SK-N-SH treated with all-trans-retinoic acid at 6 μM for 48 hours (cell line): ENCODE measurements around the gene RIMS4.
A peak's percentile ranks its signal among the peaks of the same experiment; 100 is the strongest.

Experiments
- ATAC-seq: fragments of 200-7000 bp; cut with Tn5 transposase; 3 replicates; pipeline ENCODE4 v1.9.1; 2020; ENCODE audit warnings: mild to moderate bottlenecking, moderate library complexity
- ARNTL ChIP-seq: fragments of 450-650 bp; formaldehyde crosslinking; IDR thresholded peaks from 2 replicates; pipeline ENCODE4 v1.5.0; 2020; ENCODE audit warnings: low read depth, mild to moderate bottlenecking, moderate library complexity, borderline replicate concordance
- BACH2 ChIP-seq: fragments of 250-450 bp; sonication (Bioruptor Pico); IDR thresholded peaks from 2 replicates; pipeline ENCODE4 v1.9.0; 2021; ENCODE audit warnings: mild to moderate bottlenecking, borderline replicate concordance
- CSDC2 ChIP-seq: fragments of 250-450 bp; sonication (Bioruptor Pico); IDR thresholded peaks from 2 replicates; pipeline ENCODE4 v1.5.0; 2020; ENCODE audit warnings: mild to moderate bottlenecking, moderate library complexity
- ESRRG ChIP-seq: fragments of 250-450 bp; sonication (Bioruptor Pico); IDR thresholded peaks from 2 replicates; pipeline ENCODE4 v1.6.1; 2021; ENCODE audit warnings: mild to moderate bottlenecking
- GLIS3 ChIP-seq: fragments of 250-450 bp; sonication (Bioruptor Pico); IDR thresholded peaks from 2 replicates; pipeline ENCODE4 v1.5.0; 2020; ENCODE audit warnings: mild to moderate bottlenecking, moderate library complexity
- ISL1 ChIP-seq: fragments of 250-450 bp; sonication (Bioruptor Pico); IDR thresholded peaks from 2 replicates; pipeline ENCODE4 v2.1.2; 2022; ENCODE audit warnings: mild to moderate bottlenecking, moderate library complexity
- OSR1 ChIP-seq: fragments of 250-450 bp; sonication (Bioruptor Pico); IDR thresholded peaks from 2 replicates; pipeline ENCODE4 v1.8.0; 2022; ENCODE audit warnings: moderate library complexity, mild to moderate bottlenecking, inconsistent platforms
- PPARA ChIP-seq: fragments of 250-450 bp; sonication (Bioruptor Pico); IDR thresholded peaks from 2 replicates; pipeline ENCODE4 v1.5.0; 2020; ENCODE audit warnings: mild to moderate bottlenecking, borderline replicate concordance
- RARB ChIP-seq: fragments of 250-450 bp; sonication (Bioruptor Pico); IDR thresholded peaks from 2 replicates; pipeline ENCODE4 v1.8.0; 2021; ENCODE audit warnings: mild to moderate bottlenecking, moderate library complexity
- SNAI2 ChIP-seq: fragments of 250-450 bp; sonication (Bioruptor Pico); IDR thresholded peaks from 2 replicates; pipeline ENCODE4 v1.5.0; 2020; ENCODE audit warnings: mild to moderate bottlenecking, moderate library complexity
- TCF4 ChIP-seq: fragments of 250-450 bp; sonication (Bioruptor Pico); IDR thresholded peaks from 2 replicates; pipeline ENCODE4 v1.8.0; 2021; ENCODE audit warnings: mild to moderate bottlenecking, moderate library complexity, borderline replicate concordance
- TOX ChIP-seq: fragments of 250-450 bp; sonication (Bioruptor Pico); IDR thresholded peaks from 2 replicates; pipeline ENCODE4 v1.8.0; 2021; ENCODE audit warnings: mild to moderate bottlenecking, moderate library complexity, borderline replicate concordance
- ZC3H10 ChIP-seq: fragments of 250-450 bp; sonication (Bioruptor Pico); IDR thresholded peaks from 2 replicates; pipeline ENCODE4 v1.5.1; 2021; ENCODE audit warnings: mild to moderate bottlenecking, moderate library complexity
- ZFP3 ChIP-seq: fragments of 250-450 bp; sonication (Bioruptor Pico); IDR thresholded peaks from 2 replicates; pipeline ENCODE4 v1.5.0; 2020; ENCODE audit warnings: mild to moderate bottlenecking, moderate library complexity
- ZNF565 ChIP-seq: fragments of 450-650 bp; formaldehyde crosslinking; conservative IDR thresholded peaks from 2 replicates; pipeline ENCODE4 v1.5.0; 2020; ENCODE audit warnings: low read depth, mild to moderate bottlenecking, moderate library complexity
- ZNF70 ChIP-seq: fragments of 450-650 bp; formaldehyde crosslinking; IDR thresholded peaks from 2 replicates; pipeline ENCODE4 v1.5.0; 2020; ENCODE audit warnings: mild to moderate bottlenecking, moderate library complexity
- ZNF8 ChIP-seq: fragments of 450-650 bp; formaldehyde crosslinking; IDR thresholded peaks from 2 replicates; pipeline ENCODE4 v1.5.0; 2020; ENCODE audit warnings: mild to moderate bottlenecking, moderate library complexity
- TF ChIP-seq, protein P1 (sequence below): fragments of 250-450 bp; sonication (Bioruptor Pico); IDR thresholded peaks from 2 replicates; pipeline ENCODE4 v1.5.0; 2020; ENCODE audit warnings: mild to moderate bottlenecking, moderate library complexity
- TF ChIP-seq, protein P2 (sequence below): fragments of 250-450 bp; sonication (Bioruptor Pico); IDR thresholded peaks from 2 replicates; pipeline ENCODE4 v1.5.1; 2021; ENCODE audit warnings: mild to moderate bottlenecking, moderate library complexity
- TF ChIP-seq, protein P3 (sequence below): fragments of 250-450 bp; sonication (Bioruptor Pico); IDR thresholded peaks from 2 replicates; pipeline ENCODE4 v1.8.0; 2020; ENCODE audit warnings: mild to moderate bottlenecking, moderate library complexity, borderline replicate concordance
- TF ChIP-seq, protein P4 (sequence below): fragments of 250-450 bp; sonication (Bioruptor Pico); IDR thresholded peaks from 2 replicates; pipeline ENCODE4 v1.5.1; 2020; ENCODE audit warnings: low read depth, mild to moderate bottlenecking, moderate library complexity

Gene RIMS4

DNA sequence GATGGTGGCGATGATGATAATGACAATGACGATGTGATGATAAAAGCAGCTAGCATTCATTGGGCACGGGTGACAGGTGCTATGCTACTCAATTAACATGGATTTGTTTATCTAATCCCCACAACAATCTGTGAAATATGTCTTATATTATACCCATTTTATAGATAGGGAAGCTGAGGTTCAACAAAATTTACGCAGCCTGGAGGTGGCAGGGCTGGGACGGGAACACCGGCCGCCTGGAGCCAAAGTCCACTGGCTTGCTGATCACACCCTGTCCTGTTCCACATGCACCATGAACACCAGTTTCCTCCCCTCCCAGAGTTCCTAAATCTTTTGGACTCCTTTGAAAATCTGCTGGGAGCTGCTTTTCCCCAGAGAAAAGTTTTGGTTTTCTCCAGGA, 23.0 kb downstream of the RIMS4 start:
- ATAC-seq: no peak
- TF ChIP-seq PPARA (CRISPR knock-in tag) (no peak), ESRRG (CRISPR knock-in tag) (no peak), TOX (CRISPR knock-in tag) (no peak), SNAI2 (CRISPR knock-in tag) (no peak), ZNF565 (no peak), ZNF8 (no peak), ARNTL (no peak), ISL1 (CRISPR knock-in tag) (no peak), BACH2 (CRISPR knock-in tag) (no peak), ZNF70 (CRISPR knock-in tag) (no peak)
- TF ChIP-seq, protein P1, sequence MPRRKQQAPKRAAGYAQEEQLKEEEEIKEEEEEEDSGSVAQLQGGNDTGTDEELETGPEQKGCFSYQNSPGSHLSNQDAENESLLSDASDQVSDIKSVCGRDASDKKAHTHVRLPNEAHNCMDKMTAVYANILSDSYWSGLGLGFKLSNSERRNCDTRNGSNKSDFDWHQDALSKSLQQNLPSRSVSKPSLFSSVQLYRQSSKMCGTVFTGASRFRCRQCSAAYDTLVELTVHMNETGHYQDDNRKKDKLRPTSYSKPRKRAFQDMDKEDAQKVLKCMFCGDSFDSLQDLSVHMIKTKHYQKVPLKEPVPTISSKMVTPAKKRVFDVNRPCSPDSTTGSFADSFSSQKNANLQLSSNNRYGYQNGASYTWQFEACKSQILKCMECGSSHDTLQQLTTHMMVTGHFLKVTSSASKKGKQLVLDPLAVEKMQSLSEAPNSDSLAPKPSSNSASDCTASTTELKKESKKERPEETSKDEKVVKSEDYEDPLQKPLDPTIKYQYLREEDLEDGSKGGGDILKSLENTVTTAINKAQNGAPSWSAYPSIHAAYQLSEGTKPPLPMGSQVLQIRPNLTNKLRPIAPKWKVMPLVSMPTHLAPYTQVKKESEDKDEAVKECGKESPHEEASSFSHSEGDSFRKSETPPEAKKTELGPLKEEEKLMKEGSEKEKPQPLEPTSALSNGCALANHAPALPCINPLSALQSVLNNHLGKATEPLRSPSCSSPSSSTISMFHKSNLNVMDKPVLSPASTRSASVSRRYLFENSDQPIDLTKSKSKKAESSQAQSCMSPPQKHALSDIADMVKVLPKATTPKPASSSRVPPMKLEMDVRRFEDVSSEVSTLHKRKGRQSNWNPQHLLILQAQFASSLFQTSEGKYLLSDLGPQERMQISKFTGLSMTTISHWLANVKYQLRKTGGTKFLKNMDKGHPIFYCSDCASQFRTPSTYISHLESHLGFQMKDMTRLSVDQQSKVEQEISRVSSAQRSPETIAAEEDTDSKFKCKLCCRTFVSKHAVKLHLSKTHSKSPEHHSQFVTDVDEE (CRISPR knock-in tag): no peak
- TF ChIP-seq, protein P2, sequence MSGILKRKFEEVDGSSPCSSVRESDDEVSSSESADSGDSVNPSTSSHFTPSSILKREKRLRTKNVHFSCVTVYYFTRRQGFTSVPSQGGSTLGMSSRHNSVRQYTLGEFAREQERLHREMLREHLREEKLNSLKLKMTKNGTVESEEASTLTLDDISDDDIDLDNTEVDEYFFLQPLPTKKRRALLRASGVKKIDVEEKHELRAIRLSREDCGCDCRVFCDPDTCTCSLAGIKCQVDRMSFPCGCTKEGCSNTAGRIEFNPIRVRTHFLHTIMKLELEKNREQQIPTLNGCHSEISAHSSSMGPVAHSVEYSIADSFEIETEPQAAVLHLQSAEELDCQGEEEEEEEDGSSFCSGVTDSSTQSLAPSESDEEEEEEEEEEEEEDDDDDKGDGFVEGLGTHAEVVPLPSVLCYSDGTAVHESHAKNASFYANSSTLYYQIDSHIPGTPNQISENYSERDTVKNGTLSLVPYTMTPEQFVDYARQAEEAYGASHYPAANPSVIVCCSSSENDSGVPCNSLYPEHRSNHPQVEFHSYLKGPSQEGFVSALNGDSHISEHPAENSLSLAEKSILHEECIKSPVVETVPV (CRISPR knock-in tag): no peak
- TF ChIP-seq, all 23 proteins: peak for 0

DNA sequence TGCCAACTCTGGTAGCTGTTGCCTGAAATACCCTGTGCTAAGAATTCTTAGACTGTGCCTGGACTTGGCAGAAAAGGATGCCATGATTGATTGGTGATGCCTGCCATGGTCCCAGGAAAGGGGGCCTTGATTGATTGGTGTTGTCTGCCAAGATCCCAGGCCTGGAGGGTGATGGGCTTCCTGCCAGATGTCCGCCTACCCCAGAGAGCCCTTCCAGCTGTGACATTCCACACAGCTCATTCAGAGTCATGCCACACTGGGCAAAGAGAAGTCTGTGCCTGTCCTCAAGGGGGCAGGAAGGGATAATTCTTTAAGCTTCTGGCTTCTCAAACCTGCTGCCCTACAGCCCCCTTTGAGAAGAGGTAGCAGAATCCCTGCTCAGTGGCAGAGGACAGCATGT, 24.6 kb downstream of the RIMS4 start:
- TF ChIP-seq ISL1 (CRISPR knock-in tag) (no peak), ZNF70 (CRISPR knock-in tag) (peak; percentile 76), ZC3H10 (CRISPR knock-in tag) (no peak)
- peak; percentile 62; the same call in 2 of the 3 replicates for ATAC-seq

DNA sequence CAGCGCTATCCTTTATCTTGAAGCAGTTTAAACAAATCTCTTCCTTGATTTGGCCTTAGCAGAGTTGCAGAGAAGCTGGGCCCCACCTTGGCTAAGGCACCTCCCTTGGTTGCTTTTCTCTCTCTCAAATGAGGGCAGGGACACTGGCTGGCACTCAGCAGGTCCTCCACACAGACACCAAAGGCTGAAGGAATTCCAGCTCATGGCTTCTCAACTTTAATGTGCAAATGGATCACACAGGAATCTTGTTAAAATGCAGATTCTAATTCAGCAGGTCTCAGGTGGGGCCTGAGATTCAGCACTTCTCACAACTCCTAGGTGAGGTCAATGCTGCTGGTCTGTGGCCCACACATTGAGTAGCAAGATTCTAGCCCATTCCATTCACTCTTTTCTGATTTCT, 25.7 kb downstream of the RIMS4 start:
- ATAC-seq: no peak
- TF ChIP-seq ZFP3 (no peak), TOX (CRISPR knock-in tag) (no peak), ARNTL (no peak), BACH2 (CRISPR knock-in tag) (no peak), ZNF565 (no peak), SNAI2 (CRISPR knock-in tag) (no peak), OSR1 (no peak), CSDC2 (CRISPR knock-in tag) (no peak), GLIS3 (CRISPR knock-in tag) (no peak), ZNF8 (no peak), ZC3H10 (CRISPR knock-in tag) (no peak), TCF4 (CRISPR knock-in tag) (no peak), RARB (CRISPR knock-in tag) (no peak), ZNF70 (CRISPR knock-in tag) (no peak)
- TF ChIP-seq, protein P3, sequence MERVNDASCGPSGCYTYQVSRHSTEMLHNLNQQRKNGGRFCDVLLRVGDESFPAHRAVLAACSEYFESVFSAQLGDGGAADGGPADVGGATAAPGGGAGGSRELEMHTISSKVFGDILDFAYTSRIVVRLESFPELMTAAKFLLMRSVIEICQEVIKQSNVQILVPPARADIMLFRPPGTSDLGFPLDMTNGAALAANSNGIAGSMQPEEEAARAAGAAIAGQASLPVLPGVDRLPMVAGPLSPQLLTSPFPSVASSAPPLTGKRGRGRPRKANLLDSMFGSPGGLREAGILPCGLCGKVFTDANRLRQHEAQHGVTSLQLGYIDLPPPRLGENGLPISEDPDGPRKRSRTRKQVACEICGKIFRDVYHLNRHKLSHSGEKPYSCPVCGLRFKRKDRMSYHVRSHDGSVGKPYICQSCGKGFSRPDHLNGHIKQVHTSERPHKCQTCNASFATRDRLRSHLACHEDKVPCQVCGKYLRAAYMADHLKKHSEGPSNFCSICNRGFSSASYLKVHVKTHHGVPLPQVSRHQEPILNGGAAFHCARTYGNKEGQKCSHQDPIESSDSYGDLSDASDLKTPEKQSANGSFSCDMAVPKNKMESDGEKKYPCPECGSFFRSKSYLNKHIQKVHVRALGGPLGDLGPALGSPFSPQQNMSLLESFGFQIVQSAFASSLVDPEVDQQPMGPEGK (CRISPR knock-in tag): no peak
- TF ChIP-seq, protein P4, sequence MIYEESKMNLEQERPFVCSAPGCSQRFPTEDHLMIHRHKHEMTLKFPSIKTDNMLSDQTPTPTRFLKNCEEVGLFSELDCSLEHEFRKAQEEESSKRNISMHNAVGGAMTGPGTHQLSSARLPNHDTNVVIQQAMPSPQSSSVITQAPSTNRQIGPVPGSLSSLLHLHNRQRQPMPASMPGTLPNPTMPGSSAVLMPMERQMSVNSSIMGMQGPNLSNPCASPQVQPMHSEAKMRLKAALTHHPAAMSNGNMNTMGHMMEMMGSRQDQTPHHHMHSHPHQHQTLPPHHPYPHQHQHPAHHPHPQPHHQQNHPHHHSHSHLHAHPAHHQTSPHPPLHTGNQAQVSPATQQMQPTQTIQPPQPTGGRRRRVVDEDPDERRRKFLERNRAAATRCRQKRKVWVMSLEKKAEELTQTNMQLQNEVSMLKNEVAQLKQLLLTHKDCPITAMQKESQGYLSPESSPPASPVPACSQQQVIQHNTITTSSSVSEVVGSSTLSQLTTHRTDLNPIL (CRISPR knock-in tag): no peak
- TF ChIP-seq, protein P2 (CRISPR knock-in tag): no peak
- TF ChIP-seq, protein P1 (CRISPR knock-in tag): no peak
